Osteocyte (in vitro differentiated cells): Measurements from ENCODE around the gene PPP1R3D. TPM values are rescaled to one million over a fixed set of nuclear protein-coding genes. Genes with fewer than 3 reads are reported as not detected.

Experiments
- DNase-seq: peaks from one replicate; pipeline ENCODE4 v3.0.0; 2021; ENCODE audit warnings: mixed read lengths; ENCODE audit not compliant: unreplicated experiment; ENCODE audit errors: extremely low spot score
- H3K27ac Mint-ChIP-seq: one replicate; pipeline ENCODE4 v1.8.0; 2021; ENCODE audit warnings: mild to moderate bottlenecking, mixed read lengths; ENCODE audit not compliant: unreplicated experiment
- H3K27me3 Mint-ChIP-seq: one replicate; pipeline ENCODE4 v1.8.0; 2021; ENCODE audit warnings: mixed read lengths; ENCODE audit not compliant: unreplicated experiment
- H3K36me3 Mint-ChIP-seq: one replicate; pipeline ENCODE4 v1.8.0; 2021; ENCODE audit warnings: mixed read lengths; ENCODE audit not compliant: unreplicated experiment
- H3K4me1 Mint-ChIP-seq: one replicate; pipeline ENCODE4 v1.8.0; 2021; ENCODE audit warnings: mixed read lengths; ENCODE audit not compliant: unreplicated experiment
- H3K4me3 Mint-ChIP-seq: one replicate; pipeline ENCODE4 v1.8.0; 2021; ENCODE audit warnings: mild to moderate bottlenecking, moderate library complexity, mixed read lengths; ENCODE audit not compliant: unreplicated experiment
- H3K9me3 Mint-ChIP-seq: one replicate; pipeline ENCODE4 v1.8.0; 2021; ENCODE audit warnings: mixed read lengths; ENCODE audit not compliant: unreplicated experiment
- total RNA-seq: library from RNA; stranded (reverse); gene quantifications from 2 replicates; pipeline ENCODE4 v1.2.1, GENCODE V29; 2021
- TF ChIP-seq, protein P1 (sequence below): fragments of 200-600 bp; sonication (generic); IDR thresholded peaks from 2 replicates; pipeline ENCODE4 v1.5.0; 2021; ENCODE audit warnings: antibody characterized with exemption, mild to moderate bottlenecking, moderate library complexity

PPP1R3D gene
- total RNA-seq, 1 donor from 2014 or later, result 7.3 TPM

DNA sequence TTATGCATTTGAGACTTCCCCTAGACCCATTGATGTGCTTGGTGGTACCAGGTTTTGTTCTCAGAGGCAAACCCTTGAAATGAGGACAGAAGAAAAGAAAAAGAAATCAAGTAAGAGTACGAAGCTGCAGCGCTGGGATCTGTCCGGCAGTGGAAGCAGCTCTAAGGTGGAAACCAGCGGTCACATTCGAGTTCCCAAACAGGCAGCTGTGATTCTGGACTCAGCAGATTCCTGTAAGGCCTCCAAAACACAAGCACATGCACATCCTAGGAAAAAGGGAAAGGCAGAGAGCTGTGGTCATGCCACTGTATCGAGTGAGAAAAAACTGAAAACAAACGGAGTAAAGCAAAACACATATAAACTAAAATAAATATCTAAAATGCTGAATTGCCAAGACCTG is 4.6 kb upstream of the PPP1R3D start:
- Mint-ChIP-seq H3K27me3 (no peaks in the 10 kb centered on the region), H3K36me3 (peaks cover 11% of the 10 kb centered on the region), H3K4me3 (peak overlapping the region; percentile 40), H3K9me3 (no peaks in the 10 kb centered on the region), H3K27ac (peak overlapping the region; percentile 78), H3K4me1 (peaks cover 56% of the 10 kb centered on the region)
- TF ChIP-seq, protein P1, sequence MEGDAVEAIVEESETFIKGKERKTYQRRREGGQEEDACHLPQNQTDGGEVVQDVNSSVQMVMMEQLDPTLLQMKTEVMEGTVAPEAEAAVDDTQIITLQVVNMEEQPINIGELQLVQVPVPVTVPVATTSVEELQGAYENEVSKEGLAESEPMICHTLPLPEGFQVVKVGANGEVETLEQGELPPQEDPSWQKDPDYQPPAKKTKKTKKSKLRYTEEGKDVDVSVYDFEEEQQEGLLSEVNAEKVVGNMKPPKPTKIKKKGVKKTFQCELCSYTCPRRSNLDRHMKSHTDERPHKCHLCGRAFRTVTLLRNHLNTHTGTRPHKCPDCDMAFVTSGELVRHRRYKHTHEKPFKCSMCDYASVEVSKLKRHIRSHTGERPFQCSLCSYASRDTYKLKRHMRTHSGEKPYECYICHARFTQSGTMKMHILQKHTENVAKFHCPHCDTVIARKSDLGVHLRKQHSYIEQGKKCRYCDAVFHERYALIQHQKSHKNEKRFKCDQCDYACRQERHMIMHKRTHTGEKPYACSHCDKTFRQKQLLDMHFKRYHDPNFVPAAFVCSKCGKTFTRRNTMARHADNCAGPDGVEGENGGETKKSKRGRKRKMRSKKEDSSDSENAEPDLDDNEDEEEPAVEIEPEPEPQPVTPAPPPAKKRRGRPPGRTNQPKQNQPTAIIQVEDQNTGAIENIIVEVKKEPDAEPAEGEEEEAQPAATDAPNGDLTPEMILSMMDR, result no peak
- DNase-seq, result no peak

DNA sequence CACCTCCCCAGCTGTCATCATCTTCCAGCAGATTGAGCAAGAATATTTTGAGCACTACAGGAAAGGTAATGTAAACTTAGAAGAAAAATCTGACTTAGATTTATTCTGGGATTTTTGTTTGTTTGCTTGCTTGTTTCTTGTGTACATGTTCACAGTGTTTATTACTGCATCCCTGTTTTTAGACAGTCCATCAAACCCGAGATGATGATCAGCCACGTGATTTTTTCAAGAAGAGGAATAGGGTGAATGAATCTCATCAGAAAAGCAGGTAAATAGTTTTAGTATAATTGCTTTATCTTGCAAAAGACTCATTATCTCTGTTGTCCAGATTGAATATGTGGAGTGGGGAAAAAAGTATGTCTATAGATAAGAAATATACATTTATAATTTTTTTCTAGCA is 2.1 kb upstream of the PPP1R3D start:
- H3K4me3 Mint-ChIP-seq, result no peak overlapping the region
- DNase-seq, result no peak
- TF ChIP-seq, protein P1, result no peak
- peaks cover 8% of the 10 kb centered on the region for H3K36me3 Mint-ChIP-seq
- H3K9me3 Mint-ChIP-seq, result no peaks in the 10 kb centered on the region
- no peak overlapping the region for H3K27ac Mint-ChIP-seq
- H3K4me1 Mint-ChIP-seq, result peaks cover 68% of the 10 kb centered on the region
- H3K27me3 Mint-ChIP-seq, result no peaks in the 10 kb centered on the region

DNA sequence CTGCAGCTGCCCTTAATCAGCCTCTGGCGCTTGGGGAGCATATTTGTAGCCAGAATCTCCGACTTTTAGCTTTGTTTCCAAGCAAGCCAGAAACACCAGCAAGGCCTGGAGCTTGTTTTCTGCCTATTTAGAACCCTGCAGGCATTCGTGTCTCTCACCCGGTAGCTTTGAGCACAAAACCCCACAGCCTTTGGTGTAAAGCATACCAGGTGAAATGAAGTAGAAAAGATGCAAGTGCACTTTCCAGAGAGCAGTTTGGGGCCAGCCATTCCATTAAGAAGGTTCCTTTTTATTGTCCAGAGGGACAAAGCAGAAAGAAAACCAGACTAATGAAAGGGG is 820 bp upstream of the PPP1R3D start:
- H3K4me3 Mint-ChIP-seq, result peak overlapping the region; percentile 95
- peak overlapping the region; percentile 98 for H3K27ac Mint-ChIP-seq
- peaks cover 63% of the 10 kb centered on the region for H3K4me1 Mint-ChIP-seq
- no peak for DNase-seq
- no peaks in the 10 kb centered on the region for H3K9me3 Mint-ChIP-seq
- TF ChIP-seq, protein P1, result no peak
- H3K36me3 Mint-ChIP-seq, result peaks cover 8% of the 10 kb centered on the region
- no peaks in the 10 kb centered on the region for H3K27me3 Mint-ChIP-seq

DNA sequence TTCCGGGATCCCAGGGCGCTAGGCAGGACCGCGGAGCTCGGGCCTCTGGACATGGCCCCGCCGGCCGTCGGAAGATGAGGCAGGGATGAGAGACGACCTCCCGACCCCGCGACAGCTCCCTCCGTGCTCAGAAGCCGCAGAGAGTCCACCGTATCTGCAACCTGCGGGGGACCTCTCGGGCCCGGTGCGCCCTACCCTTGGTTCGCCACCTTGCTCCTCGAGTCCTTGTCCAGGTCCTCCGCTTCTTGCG is 301 bp downstream of the PPP1R3D start:
- Mint-ChIP-seq H3K36me3 (peaks cover 9% of the 10 kb centered on the region), H3K9me3 (no peaks in the 10 kb centered on the region), H3K27me3 (no peaks in the 10 kb centered on the region), H3K27ac (peak overlapping the region; percentile 94), H3K4me3 (peak overlapping the region; percentile 95), H3K4me1 (peaks cover 51% of the 10 kb centered on the region)
- TF ChIP-seq, protein P1, result no peak
- no peak for DNase-seq

DNA sequence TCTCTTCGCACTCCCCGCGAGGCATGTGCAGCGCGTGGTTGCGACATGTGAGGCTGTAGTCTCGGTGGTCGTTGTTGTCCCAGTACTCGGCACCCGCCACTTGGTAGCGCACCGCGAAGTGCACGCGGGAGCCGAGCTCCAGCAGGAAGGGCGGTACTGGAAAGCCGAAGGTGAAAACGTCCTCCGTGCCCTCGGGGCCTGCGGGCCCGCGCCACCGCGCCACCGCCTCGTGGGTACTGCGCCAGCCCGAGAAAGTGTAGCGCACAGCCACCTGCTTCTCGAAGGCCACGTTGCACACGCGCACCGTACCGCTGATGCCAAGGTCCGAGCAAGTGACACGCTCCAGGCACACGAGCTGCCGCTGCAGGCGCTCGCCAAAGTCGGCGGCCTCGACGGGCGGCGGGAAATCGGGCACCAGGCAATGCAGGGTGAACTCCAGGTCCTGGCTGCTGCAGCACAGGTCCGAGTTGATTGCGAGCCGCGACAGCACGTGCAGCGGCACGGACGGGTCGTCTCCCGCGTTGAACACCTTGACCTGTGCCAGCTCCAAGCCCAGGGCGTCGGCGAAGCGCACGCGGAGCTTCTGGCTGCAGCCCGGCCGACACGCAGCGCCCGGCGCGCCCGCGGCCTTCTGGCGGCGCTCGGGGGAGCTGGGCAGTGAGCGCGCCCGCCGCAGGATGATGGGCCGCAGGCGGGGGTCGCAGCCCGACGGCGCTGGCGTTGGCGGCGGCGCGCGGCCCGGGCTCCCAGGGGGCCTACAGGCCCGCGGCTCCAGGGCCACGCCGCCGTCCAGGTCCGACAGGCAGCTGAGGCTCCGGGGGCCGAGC is 840 bp downstream of the PPP1R3D start:
- H3K9me3 Mint-ChIP-seq, result no peaks in the 10 kb centered on the region
- peak overlapping the region; percentile 95 for H3K4me3 Mint-ChIP-seq
- H3K36me3 Mint-ChIP-seq, result peaks cover 5% of the 10 kb centered on the region
- no peak for DNase-seq
- TF ChIP-seq, protein P1, result no peak
- H3K27me3 Mint-ChIP-seq, result no peaks in the 10 kb centered on the region
- peak overlapping the region; percentile 94 for H3K27ac Mint-ChIP-seq
- peaks cover 47% of the 10 kb centered on the region for H3K4me1 Mint-ChIP-seq
